T-helper 2 cell treated with Interferon-gamma antibody and Interleukin-4, amounts not matched to agents 5 μg/mL and 100 μg/mL, for 36 hours (primary cell): Measurements from ENCODE around the gene FBXO40.

ENCODE experiments used
- DNase-seq: peaks from one replicate; pipeline ENCODE4 v3.0.0; 2021; ENCODE audit warnings: low spot score
- H3K27ac Mint-ChIP-seq: one replicate; pipeline ENCODE4 v1.8.0; 2021; ENCODE audit warnings: mild to moderate bottlenecking, mixed read lengths
- H3K27me3 Mint-ChIP-seq: one replicate; pipeline ENCODE4 v1.8.0; 2021; ENCODE audit warnings: low read depth, mixed read lengths
- H3K36me3 Mint-ChIP-seq: one replicate; pipeline ENCODE4 v1.8.0; 2021; ENCODE audit warnings: low read depth, mixed read lengths
- H3K4me1 Mint-ChIP-seq: one replicate; pipeline ENCODE4 v1.8.0; 2021; ENCODE audit warnings: low read depth, mixed read lengths
- H3K4me3 Mint-ChIP-seq: one replicate; pipeline ENCODE4 v1.8.0; 2022; ENCODE audit warnings: mild to moderate bottlenecking, moderate library complexity, mixed read lengths
- H3K9me3 Mint-ChIP-seq: one replicate; pipeline ENCODE4 v1.8.0; 2021; ENCODE audit warnings: mixed read lengths

The FBXO40 gene

GRCh38 chr3:121661376-121661775 is 68.2 kb downstream of the FBXO40 start:
- H3K4me3 Mint-ChIP-seq, result peak overlapping the region; percentile 95
- H3K9me3 Mint-ChIP-seq, result peaks cover 6% of the 10 kb centered on the region
- peak overlapping the region; percentile 99 for H3K27ac Mint-ChIP-seq
- no peaks in the 10 kb centered on the region for H3K27me3 Mint-ChIP-seq
- peaks cover 80% of the 10 kb centered on the region for H3K36me3 Mint-ChIP-seq
- peaks cover 40% of the 10 kb centered on the region for H3K4me1 Mint-ChIP-seq
- DNase-seq, result no peak

GRCh38 chr3:121662742-121663141 is 69.6 kb downstream of the FBXO40 start:
- peaks cover 80% of the 10 kb centered on the region for H3K36me3 Mint-ChIP-seq
- no peak overlapping the region for H3K27ac Mint-ChIP-seq
- no peak overlapping the region for H3K4me3 Mint-ChIP-seq
- H3K4me1 Mint-ChIP-seq, result peaks cover 28% of the 10 kb centered on the region
- H3K27me3 Mint-ChIP-seq, result no peaks in the 10 kb centered on the region
- DNase-seq, result no peak
- peaks cover 6% of the 10 kb centered on the region for H3K9me3 Mint-ChIP-seq

DNA sequence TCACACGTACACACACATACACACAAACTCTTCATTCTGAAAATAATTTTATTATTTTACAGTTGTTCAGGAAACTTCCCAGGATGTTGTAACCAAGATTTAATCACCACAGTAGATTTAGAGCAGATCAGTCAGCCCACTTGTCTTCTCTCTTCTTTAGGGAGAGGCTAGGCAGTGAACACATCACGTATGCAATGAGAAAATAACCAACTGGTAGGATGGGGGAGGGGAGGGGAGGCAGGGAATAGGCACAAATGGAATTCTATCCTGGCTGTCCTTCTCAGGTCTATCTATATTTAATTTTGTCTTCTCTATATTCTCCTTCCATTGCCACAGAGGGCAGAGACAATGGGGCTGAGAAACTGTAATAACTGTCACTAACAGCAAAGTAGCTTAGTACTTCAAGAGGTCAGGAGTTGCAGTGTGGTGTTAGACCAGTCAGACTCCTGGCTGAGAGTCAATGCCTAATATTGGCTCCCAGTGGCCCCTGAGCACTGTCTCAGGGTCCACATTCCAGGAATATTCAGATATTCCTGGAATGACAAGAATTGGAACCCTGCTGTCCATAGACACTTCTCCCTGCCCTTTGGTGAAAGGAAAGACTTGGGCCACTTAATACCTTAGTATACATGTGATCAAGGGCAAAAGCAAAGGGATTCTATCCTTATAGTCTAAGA is 70.1 kb downstream of the FBXO40 start:
- H3K27me3 Mint-ChIP-seq, result no peaks in the 10 kb centered on the region
- DNase-seq, result no peak
- peaks cover 78% of the 10 kb centered on the region for H3K36me3 Mint-ChIP-seq
- H3K4me3 Mint-ChIP-seq, result no peak overlapping the region
- H3K4me1 Mint-ChIP-seq, result peaks cover 22% of the 10 kb centered on the region
- H3K9me3 Mint-ChIP-seq, result peaks cover 6% of the 10 kb centered on the region
- H3K27ac Mint-ChIP-seq, result no peak overlapping the region

DNA sequence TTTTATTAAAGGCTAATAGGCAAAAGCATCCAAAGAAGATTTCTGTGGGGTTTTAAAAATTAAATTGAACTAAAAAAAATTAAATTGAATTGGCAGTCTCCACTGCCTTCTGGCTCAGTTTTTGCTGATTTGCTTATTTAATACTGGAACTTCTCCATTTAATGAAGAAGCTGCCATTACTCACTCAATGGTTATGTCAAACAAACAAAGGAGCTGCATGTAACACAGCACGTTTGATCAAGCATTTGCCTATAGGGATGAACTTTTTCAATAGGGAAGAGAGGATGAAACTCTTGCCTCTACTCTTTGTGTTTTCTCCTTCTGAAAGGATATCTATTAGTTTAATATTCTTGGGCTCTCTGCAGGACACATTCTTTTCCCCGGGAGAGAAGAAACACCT is 72.3 kb downstream of the FBXO40 start:
- H3K27me3 Mint-ChIP-seq, result no peaks in the 10 kb centered on the region
- peaks cover 9% of the 10 kb centered on the region for H3K4me1 Mint-ChIP-seq
- no peak overlapping the region for H3K27ac Mint-ChIP-seq
- DNase-seq, result no peak
- H3K4me3 Mint-ChIP-seq, result no peak overlapping the region
- peaks cover 70% of the 10 kb centered on the region for H3K36me3 Mint-ChIP-seq
- H3K9me3 Mint-ChIP-seq, result peaks cover 6% of the 10 kb centered on the region

- DNase-seq, result no peak
- Mint-ChIP-seq H3K4me1 (no peaks in the 10 kb centered on the region), H3K4me3 (no peak overlapping the region), H3K36me3 (peaks cover 63% of the 10 kb centered on the region), H3K27ac (no peak overlapping the region), H3K9me3 (no peaks in the 10 kb centered on the region), H3K27me3 (no peaks in the 10 kb centered on the region)
Measured at GRCh38 chr3:121667333-121667732, 74.2 kb downstream of the FBXO40 start.

GRCh38 chr3:121670676-121671075 is 77.5 kb downstream of the FBXO40 start:
- Mint-ChIP-seq H3K4me3 (no peak overlapping the region), H3K36me3 (peaks cover 52% of the 10 kb centered on the region), H3K27ac (no peak overlapping the region), H3K4me1 (no peaks in the 10 kb centered on the region), H3K27me3 (no peaks in the 10 kb centered on the region), H3K9me3 (no peaks in the 10 kb centered on the region)
- DNase-seq, result no peak

GRCh38 chr3:121677141-121677540 is 84.0 kb downstream of the FBXO40 start:
- no peak for DNase-seq
- Mint-ChIP-seq H3K4me1 (peaks cover 12% of the 10 kb centered on the region), H3K9me3 (no peaks in the 10 kb centered on the region), H3K36me3 (peaks cover 59% of the 10 kb centered on the region), H3K4me3 (no peak overlapping the region), H3K27ac (no peak overlapping the region), H3K27me3 (no peaks in the 10 kb centered on the region)
